Endothelial cell of umbilical vein (primary cell): ENCODE data around the gene SPATA1. TPM values are rescaled to one million over a fixed set of nuclear protein-coding genes. Genes with fewer than 3 reads are reported as not detected.

Experiments
- BruUV-seq: library from RNA; stranded (reverse); fragments of 400-500 nt; replicated peaks from 2 replicates; lab custom pipeline; 2021; lab: Mats Ljungman, UMichigan
- CTCF ChIA-PET: fragments of 300-600, 350-600 bp; sonication (Branson Sonifier 250); formaldehyde crosslinking; loops from one replicate; lab custom pipeline; 2021; ENCODE audit warnings: antibody characterized with exemption, inconsistent platforms; lab: Charles Lee
- POLR2A ChIA-PET: fragments of 300-600, 350-600 bp; sonication (Branson Sonifier 250); formaldehyde crosslinking; loops from one replicate; lab custom pipeline; 2021; ENCODE audit warnings: antibody characterized with exemption, inconsistent platforms; lab: Charles Lee
- DNase-seq: peaks from one replicate; pipeline ENCODE4 v3.0.0-alpha.2; 2011; ENCODE audit warnings: low read depth, low spot score
- FAIRE-seq: peaks from 2 replicates; lab custom pipeline; 2011; peaks lifted over from hg19 to GRCh38; lab: Jason Lieb, UNC
- H2AFZ ChIP-seq: 2 replicates; pipeline ENCODE4 v1.6.0; 2012; ENCODE audit warnings: low read depth, low read length, control low read depth, inconsistent platforms
- H3K27ac ChIP-seq: 2 replicates; pipeline ENCODE4 v1.5.1; 2011; ENCODE audit warnings: low read depth, mild to moderate bottlenecking, control low read depth, low read length, moderate library complexity; ENCODE audit not compliant: insufficient read depth
- H3K27me3 ChIP-seq, 2 experiments: 2 replicates each; pipeline versions ENCODE4 v1.6.0 to v1.6.1; 2011; ENCODE audit warnings: low read length in 2 of 2, mixed read lengths in 1 of 2; ENCODE audit not compliant: control insufficient read depth in 2 of 2, insufficient read depth in 2 of 2
- H3K36me3 ChIP-seq, 2 experiments: 2 replicates in 1 of 2; 3 replicates in 1 of 2; pipeline ENCODE4 v1.5.1; 2011; ENCODE audit warnings: low read length in 2 of 2, mild to moderate bottlenecking in 1 of 2, moderate library complexity in 1 of 2; ENCODE audit not compliant: control insufficient read depth in 2 of 2, insufficient read depth in 2 of 2; ENCODE audit errors: extremely low read depth in 1 of 2
- H3K4me1 ChIP-seq: 3 replicates; pipeline ENCODE4 v1.5.1; 2011; ENCODE audit warnings: mild to moderate bottlenecking, low read length; ENCODE audit not compliant: control insufficient read depth, insufficient read depth; ENCODE audit errors: extremely low read depth
- H3K4me2 ChIP-seq: 2 replicates; pipeline ENCODE4 v1.6.1; 2011; ENCODE audit warnings: low read length, control low read depth, mixed read lengths; ENCODE audit not compliant: insufficient read depth
- H3K4me3 ChIP-seq, 3 experiments: fragments of 200-600 bp in 1 of 3; sonication (generic), shearing (Covaris generic) in 1 of 3; replicated peaks in 1 of 3; 2 replicates each; pipeline ENCODE4 v1.5.1; 2011 to 2016; ENCODE audit warnings: control low read depth in 3 of 3, low read length in 3 of 3, mild to moderate bottlenecking in 2 of 3, inconsistent platforms in 1 of 3, low read depth in 1 of 3, moderate library complexity in 1 of 3; ENCODE audit not compliant: insufficient read depth in 1 of 3
- H3K79me2 ChIP-seq: 2 replicates; pipeline ENCODE4 v1.6.0; 2012; ENCODE audit warnings: low read length, inconsistent platforms; ENCODE audit not compliant: control insufficient read depth, insufficient read depth
- H3K9ac ChIP-seq: replicated peaks from 2 replicates; pipeline ENCODE3; 2011; ENCODE audit warnings: low read length, control low read depth; ENCODE audit not compliant: insufficient read depth; ENCODE audit errors: extremely low read depth
- H3K9me1 ChIP-seq: replicated peaks from 3 replicates; pipeline ENCODE4 v1.6.0; 2011; ENCODE audit warnings: mild to moderate bottlenecking, low read length; ENCODE audit not compliant: control insufficient read depth, insufficient read depth; ENCODE audit errors: extremely low read depth
- H3K9me3 ChIP-seq: replicated peaks from 2 replicates; pipeline ENCODE4 v1.5.1; 2012; ENCODE audit warnings: low read length, inconsistent platforms; ENCODE audit not compliant: control insufficient read depth, insufficient read depth
- H4K20me1 ChIP-seq: replicated peaks from 2 replicates; pipeline ENCODE3; 2011; ENCODE audit warnings: mild to moderate bottlenecking, low read length; ENCODE audit not compliant: control insufficient read depth, insufficient read depth; ENCODE audit errors: extremely low read depth
- FOS ChIP-seq: IDR thresholded peaks from 2 replicates; pipeline ENCODE4 v1.6.1; 2011; ENCODE audit warnings: mild to moderate bottlenecking, low read length, moderate library complexity, borderline replicate concordance; ENCODE audit not compliant: insufficient read depth
- JUN ChIP-seq: IDR thresholded peaks from 2 replicates; pipeline ENCODE4 v1.6.1; 2011; ENCODE audit warnings: borderline replicate concordance, low read depth; ENCODE audit not compliant: insufficient read length, insufficient read depth
- POLR2A ChIP-seq: IDR thresholded peaks from 2 replicates; pipeline ENCODE4 v1.6.1; 2012; ENCODE audit warnings: low read depth, mild to moderate bottlenecking, control low read depth, low read length
- POLR2AphosphoS5 ChIP-seq: IDR thresholded peaks from 2 replicates; pipeline ENCODE4 v1.6.1; 2012; ENCODE audit warnings: low read depth, mild to moderate bottlenecking, control low read depth, low read length, moderate library complexity; ENCODE audit not compliant: insufficient read depth
- dilution Hi-C: fragments of 300-500 bp; cut with MboI; formaldehyde crosslinking; loops from one replicate; pipeline ENCODE4 v1.15.0; 2019; ENCODE audit warnings: low sequenced_read_pairs; ENCODE audit not compliant: extremely low pct_ligation_motif_present
- intact Hi-C: fragments of 100-400 bp; cut with micrococcal nuclease; formaldehyde crosslinking; loops from one replicate; pipeline ENCODE4 v1.10.0; 2022
- polyA plus RNA-seq, 4 experiments: library from polyadenylated mRNA; depleted of rRNA in 3 of 4; stranded (reverse) in 3 of 4; unstranded in 1 of 4; fragments of >200 nt; gene quantifications; 2 replicates each; pipeline versions ENCODE4 v1.2.1 to v1.2.3, GENCODE V29; 2011 to 2012; ENCODE audit warnings: missing spikeins in 1 of 4
- total RNA-seq: library from RNA; stranded (reverse); gene quantifications from 2 replicates; pipeline ENCODE4 v1.2.3, GENCODE V29; 2021
- TF ChIP-seq, protein P1 (sequence below), 2 donors: IDR thresholded peaks; 1 replicate in 1 of 2; 2 replicates in 1 of 2; pipeline ENCODE4 v1.5.1; 2011; ENCODE audit warnings: low read length in 2 of 2, mild to moderate bottlenecking in 2 of 2, moderate library complexity in 2 of 2, control low read depth in 1 of 2, inconsistent platforms in 1 of 2, low read depth in 1 of 2; ENCODE audit not compliant: insufficient read depth in 1 of 2; ENCODE audit errors: extremely low read depth in 1 of 2

SPATA1 gene
- total and polyA plus RNA-seq, 2 donors (not counting 3 experiments of a cell fraction or from before 2014, with no cell fraction given) = 1.7 to 1.8 TPM

DNA sequence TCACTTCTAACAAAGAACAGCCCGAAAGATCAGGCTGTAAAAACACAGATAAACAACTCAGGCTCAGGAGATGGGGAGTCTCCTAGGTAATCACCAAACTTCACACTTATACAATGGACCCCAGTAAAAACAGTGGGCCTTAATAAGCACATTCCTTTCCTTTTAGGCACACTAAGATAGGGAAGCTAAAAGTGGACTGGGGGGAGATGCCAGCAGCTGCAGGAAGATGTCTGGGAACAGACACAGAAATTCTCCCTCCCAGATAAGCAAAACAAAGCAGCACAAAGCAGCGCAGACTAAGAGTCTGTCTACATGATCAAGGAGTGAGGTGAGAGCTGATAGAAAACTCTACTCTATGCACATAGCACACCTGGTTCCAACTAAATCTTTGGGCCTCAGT lies 97.0 kb downstream of the SPATA1 start:
- Histone ChIP-seq H3K4me1 (peaks cover 38% of the 10 kb centered on the region), H3K27ac (peak overlapping the region; percentile 88), H2AFZ (peak overlapping the region; percentile 39), H3K9me1 (no peaks in the 10 kb centered on the region), H3K4me2 (peak overlapping the region; percentile 81), H3K27me3 (no peaks in the 10 kb centered on the region), H3K9me3 (peaks cover 2% of the 10 kb centered on the region), H3K4me3 (peak overlapping the region in 2 of 3 experiments; percentile 11 to 46), H4K20me1 (no peaks in the 10 kb centered on the region), H3K79me2 (no peaks in the 10 kb centered on the region), H3K9ac (peak overlapping the region; percentile 83), H3K36me3 (no peaks in the 10 kb centered on the region)
- DNase-seq (peak; percentile 90), FAIRE-seq (peak; percentile 8)
- CTCF ChIA-PET = interaction anchor here (0.8 to 7.2 kb wide), 23 partner anchors 8 to 671 kb away, joined by 3 to 124 read pairs (median 7); partner anchors contain the start of genes CTBS, GNG5, PRKACB and SPATA1
- dilution Hi-C loops = loop anchor here (25.0 kb wide), 1 partner anchor 166 kb away; no protein-coding TSS in a partner anchor
- no TSS peak for BruUV-seq
- POLR2A ChIA-PET = interaction anchor here (1.9 to 2.5 kb wide), 2 partner anchors 30 to 97 kb away, joined by 11 to 19 read pairs; partner anchors contain the start of genes CTBS, GNG5 and SPATA1
- intact Hi-C loops = no loop called here
- TF ChIP-seq POLR2AphosphoS5 (no peak), JUN (peak; percentile 59), FOS (no peak), POLR2A (no peak)
- TF ChIP-seq, protein P1, sequence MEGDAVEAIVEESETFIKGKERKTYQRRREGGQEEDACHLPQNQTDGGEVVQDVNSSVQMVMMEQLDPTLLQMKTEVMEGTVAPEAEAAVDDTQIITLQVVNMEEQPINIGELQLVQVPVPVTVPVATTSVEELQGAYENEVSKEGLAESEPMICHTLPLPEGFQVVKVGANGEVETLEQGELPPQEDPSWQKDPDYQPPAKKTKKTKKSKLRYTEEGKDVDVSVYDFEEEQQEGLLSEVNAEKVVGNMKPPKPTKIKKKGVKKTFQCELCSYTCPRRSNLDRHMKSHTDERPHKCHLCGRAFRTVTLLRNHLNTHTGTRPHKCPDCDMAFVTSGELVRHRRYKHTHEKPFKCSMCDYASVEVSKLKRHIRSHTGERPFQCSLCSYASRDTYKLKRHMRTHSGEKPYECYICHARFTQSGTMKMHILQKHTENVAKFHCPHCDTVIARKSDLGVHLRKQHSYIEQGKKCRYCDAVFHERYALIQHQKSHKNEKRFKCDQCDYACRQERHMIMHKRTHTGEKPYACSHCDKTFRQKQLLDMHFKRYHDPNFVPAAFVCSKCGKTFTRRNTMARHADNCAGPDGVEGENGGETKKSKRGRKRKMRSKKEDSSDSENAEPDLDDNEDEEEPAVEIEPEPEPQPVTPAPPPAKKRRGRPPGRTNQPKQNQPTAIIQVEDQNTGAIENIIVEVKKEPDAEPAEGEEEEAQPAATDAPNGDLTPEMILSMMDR (IDR thresholded peaks at IDR 0.05; ENCODE audit: extremely low read depth in 1 of 2, insufficient read depth in 1 of 2, low read depth in 1 of 2, low read length in 2 of 2) = no peak
